ENCODE results near the gene GPR78. TPM values are rescaled to one million over a fixed set of nuclear protein-coding genes. Genes with fewer than 3 reads are reported as not detected.

The GPR78 gene
- total and polyA plus RNA-seq, 2 of the 8 experiments (the other 6 are each of a cell fraction or from before 2014, with no cell fraction given), result 1.0 to 3.0 TPM

DNA sequence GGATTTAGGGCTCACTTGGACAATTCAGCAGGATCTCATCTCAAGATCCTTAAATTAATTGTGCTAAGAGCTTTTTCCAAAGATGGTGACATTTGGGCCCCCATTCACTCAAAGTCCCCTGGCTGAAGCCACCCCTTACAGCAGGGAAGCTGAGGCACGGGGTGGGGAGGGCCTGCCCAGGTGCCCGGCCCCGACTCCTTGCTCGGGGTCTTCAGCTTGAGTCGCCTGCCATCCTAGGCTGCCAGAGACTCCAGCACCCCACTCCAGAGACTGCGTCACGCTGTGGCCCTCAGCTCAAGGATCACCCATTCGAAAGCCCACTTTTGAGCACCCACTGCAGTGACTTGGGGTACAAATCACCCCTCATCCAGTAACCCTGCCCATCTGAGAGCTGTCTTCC, 39.2 kb upstream of the GPR78 start:
- Histone ChIP-seq H4K5ac (ENCODE audit: insufficient read length, low read depth, low read length) (no peak overlapping the region), H3K4me2 (ENCODE audit: insufficient read depth in 1 of 2, low read depth in 2 of 2, low read length in 2 of 2) (no peak overlapping the region), H4K91ac (replicated peaks; ENCODE audit: insufficient read length, low read length) (no peak overlapping the region), H3K79me2 (ENCODE audit: control insufficient read depth in 1 of 2, insufficient read depth in 2 of 2, low read length in 2 of 2) (no peaks in the 10 kb centered on the region), H3K4me3 (ENCODE audit: extremely low read depth in 1 of 4, insufficient read depth in 2 of 4, low read depth in 3 of 4, low read length in 4 of 4) (no peak overlapping the region), H3K18ac (ENCODE audit: extremely low read depth, low read length) (no peak overlapping the region), H4K20me1 (replicated peaks in 1 of 2; ENCODE audit: control insufficient read depth in 1 of 2, insufficient read depth in 2 of 2, low read length in 2 of 2) (no peaks in the 10 kb centered on the region), H3K4me1 (replicated peaks in 1 of 4; ENCODE audit: control insufficient read depth in 3 of 4, insufficient read depth in 4 of 4, low read length in 3 of 4) (peaks cover 0 to 11% (median 2%) of the 10 kb centered on the region in 4 experiments; a peak in 4 of 7 replicates), H3K9ac (replicated peaks in 1 of 4; ENCODE audit: extremely low read depth in 1 of 4, low read depth in 3 of 4, low read length in 3 of 4) (no peak overlapping the region), H3K79me1 (ENCODE audit: low read depth, low read length) (no peaks in the 10 kb centered on the region), H2AFZ (ENCODE audit: low read length) (no peak overlapping the region), H2BK15ac (ENCODE audit: low read length) (no peak overlapping the region), H2BK120ac (replicated peaks; ENCODE audit: low read depth, low read length) (no peak overlapping the region), H3K27ac (ENCODE audit: low read depth, low read length) (no peak overlapping the region), H3K36me3 (ENCODE audit: control insufficient read depth in 2 of 4, insufficient read depth in 4 of 4, low read length in 3 of 4) (no peaks in the 10 kb centered on the region), H4K8ac (ENCODE audit: extremely low read depth, insufficient read depth, low read length) (no peak overlapping the region), H3K14ac (ENCODE audit: insufficient read length) (no peak overlapping the region), H3K27me3 (replicated peaks in 1 of 4; ENCODE audit: control insufficient read depth in 3 of 4, extremely low read depth in 1 of 4, insufficient read depth in 3 of 4, low read length in 3 of 4) (no peaks in the 10 kb centered on the region; a peak in 1 of 7 replicates), H2BK5ac (ENCODE audit: low read depth, low read length) (no peak overlapping the region), H3K23me2 (ENCODE audit: low read depth, low read length) (no peaks in the 10 kb centered on the region), H2BK12ac (ENCODE audit: low read depth, low read length) (no peak overlapping the region), H3K23ac (ENCODE audit: insufficient read length) (no peak overlapping the region), H2BK20ac (ENCODE audit: low read length) (no peak overlapping the region), H2AK5ac (ENCODE audit: low read depth, low read length) (no peak overlapping the region), H3K4ac (replicated peaks; ENCODE audit: insufficient read length, low read depth, low read length) (no peak overlapping the region), H3K9me3 (ENCODE audit: insufficient read depth in 2 of 2, low read depth in 1 of 2, low read length in 1 of 2) (no peaks in the 10 kb centered on the region), H3K56ac (replicated peaks; ENCODE audit: insufficient read length, low read depth, low read length) (no peak overlapping the region)
- POLR2A ChIA-PET (ENCODE audit: partially characterized antibody), result interaction anchor here (0.8 to 0.9 kb wide), 2 partner anchors 8 to 34 kb away, joined by 3 read pairs; no protein-coding TSS in a partner anchor
- DNase-seq (ENCODE audit: low read depth in 1 of 2, low spot score in 2 of 2) (no peak), FAIRE-seq (no peak)
- CTCF ChIA-PET (ENCODE audit: partially characterized antibody), result interaction anchor here (0.7 to 14.7 kb wide), 10 partner anchors 8 to 70 kb away, joined by 3 to 237 read pairs (median 4); no protein-coding TSS in a partner anchor
- 70% methylated on average over 8 of the region's 8 CpGs; no CpG with 5 or more reads in 1 of the 2 experiments for WGBS, 2 experiments (ENCODE audit: extremely low coverage in 1 of 2, insufficient coverage in 1 of 2, insufficient read length in 1 of 2, insufficient replicate concordance in 2 of 2, low coverage in 1 of 2, low lambda C conversion rate in 2 of 2, missing lambda C conversion rate in 1 of 2)
- TF ChIP-seq KDM5A (IDR thresholded peaks at IDR 0.05; ENCODE audit: low read length), result no peak
- no peak for TF ChIP-seq CEBPB (IDR thresholded peaks at IDR 0.05; ENCODE audit: low read depth, low read length)
- no peak for TF ChIP-seq TCF12 (IDR thresholded peaks at IDR 0.05; ENCODE audit: low read depth, low read length)
- no peak for TF ChIP-seq NRF1 (IDR thresholded peaks at IDR 0.05; ENCODE audit: low read depth, low read length)
- no peak for TF ChIP-seq TAF1 (IDR thresholded peaks at IDR 0.05; ENCODE audit: low read depth, low read length)
- TF ChIP-seq CTBP2 (IDR thresholded peaks at IDR 0.05; ENCODE audit: borderline replicate concordance, insufficient read depth, insufficient read length, low read length), result no peak
- TF ChIP-seq TBP (IDR thresholded peaks at IDR 0.05; ENCODE audit: low read depth, low read length), result no peak
- TF ChIP-seq CREB1 (IDR thresholded peaks at IDR 0.05), result no peak
- no peak for TF ChIP-seq GABPA (IDR thresholded peaks at IDR 0.05; ENCODE audit: borderline replicate concordance, insufficient read depth, low read length)
- no peak for TF ChIP-seq RAD21 (IDR thresholded peaks at IDR 0.05 in 1 of 2, conservative IDR thresholded peaks at IDR 0.05 in 1 of 2; ENCODE audit: low read depth in 2 of 2, low read length in 2 of 2)
- no peak for TF ChIP-seq SP2 (IDR thresholded peaks at IDR 0.05; ENCODE audit: low read length)
- TF ChIP-seq, protein P1, sequence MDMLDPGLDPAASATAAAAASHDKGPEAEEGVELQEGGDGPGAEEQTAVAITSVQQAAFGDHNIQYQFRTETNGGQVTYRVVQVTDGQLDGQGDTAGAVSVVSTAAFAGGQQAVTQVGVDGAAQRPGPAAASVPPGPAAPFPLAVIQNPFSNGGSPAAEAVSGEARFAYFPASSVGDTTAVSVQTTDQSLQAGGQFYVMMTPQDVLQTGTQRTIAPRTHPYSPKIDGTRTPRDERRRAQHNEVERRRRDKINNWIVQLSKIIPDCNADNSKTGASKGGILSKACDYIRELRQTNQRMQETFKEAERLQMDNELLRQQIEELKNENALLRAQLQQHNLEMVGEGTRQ (IDR thresholded peaks at IDR 0.05; ENCODE audit: low read length), result no peak
- TF ChIP-seq, protein P2, sequence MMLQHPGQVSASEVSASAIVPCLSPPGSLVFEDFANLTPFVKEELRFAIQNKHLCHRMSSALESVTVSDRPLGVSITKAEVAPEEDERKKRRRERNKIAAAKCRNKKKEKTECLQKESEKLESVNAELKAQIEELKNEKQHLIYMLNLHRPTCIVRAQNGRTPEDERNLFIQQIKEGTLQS (IDR thresholded peaks at IDR 0.05; ENCODE audit: insufficient read depth, low read depth, low read length), result no peak

All from H1 (cell line).